NCI-H1694 treated with DMSO at 0.1 percent for 48 hours (cell line): ENCODE data around the gene CCDC27.
A peak's percentile ranks its signal among the peaks of the same experiment; 100 is the strongest.

ENCODE experiments used
- DNase-seq: peaks from one replicate; lab custom pipeline; 2025; lab: John Stamatoyannopoulos, UW

Gene CCDC27

GRCh38 chr1:3759796-3760195 is 7.5 kb downstream of the CCDC27 start:
- DNase-seq, result no peak

DNA sequence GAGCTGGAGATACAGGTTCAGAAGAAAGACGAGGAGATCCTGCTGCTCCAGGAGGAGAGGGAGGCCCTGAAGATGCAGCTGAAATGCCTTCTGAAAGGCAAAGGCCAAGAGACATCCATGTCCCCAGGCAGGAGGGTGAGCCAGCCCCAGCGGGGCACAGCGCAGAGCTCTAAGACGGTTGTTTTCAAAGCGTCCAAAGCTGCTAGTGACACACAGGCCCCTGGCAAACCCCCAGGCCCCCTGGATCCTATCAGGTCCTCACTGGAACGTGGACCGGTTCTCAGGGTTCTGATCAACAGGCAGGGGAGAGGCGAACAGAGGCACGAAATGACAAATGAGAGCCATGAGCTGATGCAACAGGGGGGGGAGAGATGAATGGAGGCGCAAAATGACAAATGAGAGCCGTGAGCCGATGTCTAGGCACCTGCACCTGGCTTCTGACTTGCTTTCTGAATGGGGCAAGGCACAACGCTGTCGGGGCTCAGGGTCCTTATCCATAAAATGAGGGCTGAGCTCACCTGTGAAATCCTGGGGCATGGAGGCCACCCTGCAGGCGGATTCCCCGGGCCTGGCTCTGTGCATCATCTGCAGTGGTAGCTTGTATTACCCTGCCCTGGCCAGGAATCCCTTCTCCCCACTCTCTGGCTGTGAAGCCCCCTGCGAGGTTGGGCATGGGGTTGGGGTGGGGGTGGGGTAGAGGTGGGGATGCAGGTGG is 9.2 kb downstream of the CCDC27 start:
- no peak for DNase-seq

GRCh38 chr1:3762151-3762872 is 10.1 kb downstream of the CCDC27 start:
- no peak for DNase-seq

- DNase-seq, result no peak
Observed at GRCh38 chr1:3762873-3763228, 10.6 kb downstream of the CCDC27 start.

GRCh38 chr1:3763351-3764125 is 11.3 kb downstream of the CCDC27 start:
- no peak for DNase-seq

DNA sequence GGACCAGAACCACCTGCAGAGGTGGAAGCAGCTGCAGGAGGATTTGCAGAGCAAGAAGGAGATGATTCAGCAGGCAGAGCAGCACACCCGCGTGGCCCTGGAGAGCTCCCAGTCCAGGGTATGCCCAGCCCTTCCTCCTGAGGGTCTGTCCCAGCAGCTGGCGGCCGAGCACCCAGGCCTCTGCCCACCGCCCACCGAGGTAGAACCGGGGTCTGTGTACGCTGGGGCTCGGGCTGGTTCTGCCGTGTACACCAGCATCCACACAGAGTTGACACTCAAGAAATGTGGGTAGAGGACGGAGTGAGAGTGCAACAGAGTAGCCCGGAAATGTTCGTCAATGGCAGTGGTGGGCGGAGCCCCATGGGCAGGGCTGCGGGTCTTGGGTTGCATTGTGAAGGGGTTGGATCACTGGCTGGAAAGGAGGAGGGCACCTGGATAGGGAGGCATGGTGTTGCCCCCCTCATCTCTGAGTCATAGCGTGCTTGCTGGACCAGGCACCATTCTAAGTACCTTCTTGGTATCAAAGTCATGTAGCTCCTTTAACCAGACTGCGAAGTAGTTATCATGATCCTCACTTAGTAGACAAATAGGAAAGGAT is 15.2 kb downstream of the CCDC27 start:
- DNase-seq, result no peak

- no peak for DNase-seq
Observed at GRCh38 chr1:3768811-3769390, 16.7 kb downstream of the CCDC27 start.

- no peak for DNase-seq
Observed at GRCh38 chr1:3770047-3770765, 18.0 kb downstream of the CCDC27 start.

- DNase-seq, result no peak
Observed at GRCh38 chr1:3771108-3772026, 19.1 kb downstream of the CCDC27 start.

DNA sequence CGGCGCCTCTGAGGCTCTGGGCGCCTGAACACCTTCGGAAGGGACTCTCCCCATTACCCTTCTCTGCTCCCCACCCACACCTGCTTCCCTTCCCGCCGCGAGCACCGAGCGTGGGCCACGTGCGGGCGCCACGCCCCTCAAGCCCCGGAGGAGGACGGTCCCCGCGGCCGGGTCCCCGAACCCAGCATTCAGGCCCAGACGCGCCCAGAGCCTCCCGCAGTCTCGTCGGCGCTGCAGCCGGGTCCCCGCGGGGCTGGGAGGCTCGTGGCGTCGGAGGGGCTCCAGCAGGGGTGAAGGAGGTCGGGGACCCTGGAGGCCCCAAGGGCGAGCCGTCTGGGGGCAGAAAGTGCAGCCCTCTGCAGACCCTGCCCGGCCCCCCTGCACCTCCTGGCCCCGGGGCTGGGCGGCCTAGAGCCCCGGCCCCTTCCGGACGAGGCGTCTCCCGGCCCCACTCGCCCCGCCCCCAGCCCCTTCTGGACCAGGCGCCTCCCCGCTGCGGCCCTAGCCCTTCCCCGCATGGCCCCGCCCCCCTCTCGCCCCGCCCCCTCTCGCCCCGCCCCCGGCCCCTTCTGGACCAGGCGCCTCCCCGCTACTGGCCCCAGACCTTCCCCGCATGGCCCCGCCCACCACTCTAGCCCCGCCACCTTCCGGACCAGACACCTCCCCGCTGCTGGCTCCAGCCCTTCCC is 19.9 kb downstream of the CCDC27 start:
- DNase-seq, result no peak

DNA sequence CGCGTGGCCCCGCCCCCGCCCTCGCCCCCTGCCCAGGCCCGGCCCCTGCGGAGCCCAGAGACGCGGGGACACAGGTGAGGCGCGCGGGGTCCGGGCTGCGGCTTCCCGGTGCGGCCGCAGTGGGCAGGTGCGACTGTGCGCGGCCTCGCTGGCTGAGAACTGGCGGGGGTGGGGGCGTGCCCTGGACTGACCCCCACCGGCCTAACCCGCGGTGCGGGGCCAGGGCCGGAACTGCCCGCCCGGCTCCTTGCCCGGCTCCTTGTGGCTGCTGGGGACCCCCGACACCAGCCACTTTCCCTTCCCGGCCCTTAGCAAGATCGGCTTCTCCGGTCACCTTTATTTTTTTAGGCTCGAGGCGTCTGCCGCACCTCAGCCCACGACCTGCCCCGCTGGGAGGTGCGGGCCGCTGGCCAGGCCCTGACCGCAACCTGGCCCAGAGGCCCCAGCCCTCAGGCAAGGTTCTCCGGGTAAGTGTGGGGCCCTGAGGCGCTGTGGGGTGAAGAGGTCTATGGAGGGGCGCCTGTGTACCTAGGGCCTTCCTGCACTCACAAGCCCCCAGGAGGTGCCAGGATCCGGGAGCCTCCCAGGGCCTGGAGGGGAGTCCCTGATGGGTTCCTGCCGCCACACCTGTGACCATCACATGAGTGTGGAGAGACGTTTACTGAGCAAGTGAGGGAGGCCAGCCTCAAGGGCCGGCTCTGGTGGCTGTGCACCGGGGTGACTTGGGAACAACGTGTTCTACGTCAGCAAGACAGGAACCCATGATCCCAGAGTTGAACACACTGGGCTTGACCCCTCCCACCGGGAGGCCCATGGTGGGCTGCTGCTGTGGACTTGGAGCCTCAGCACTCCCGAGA is 20.7 kb downstream of the CCDC27 start, which contains the start of gene SMIM1:
SMIM1 (plus strand) TSS at position 35 of the 857 bp plus-strand sequence. CDS start 2,625 bp downstream, outside the sequence.
- DNase-seq, result no peak

DNA sequence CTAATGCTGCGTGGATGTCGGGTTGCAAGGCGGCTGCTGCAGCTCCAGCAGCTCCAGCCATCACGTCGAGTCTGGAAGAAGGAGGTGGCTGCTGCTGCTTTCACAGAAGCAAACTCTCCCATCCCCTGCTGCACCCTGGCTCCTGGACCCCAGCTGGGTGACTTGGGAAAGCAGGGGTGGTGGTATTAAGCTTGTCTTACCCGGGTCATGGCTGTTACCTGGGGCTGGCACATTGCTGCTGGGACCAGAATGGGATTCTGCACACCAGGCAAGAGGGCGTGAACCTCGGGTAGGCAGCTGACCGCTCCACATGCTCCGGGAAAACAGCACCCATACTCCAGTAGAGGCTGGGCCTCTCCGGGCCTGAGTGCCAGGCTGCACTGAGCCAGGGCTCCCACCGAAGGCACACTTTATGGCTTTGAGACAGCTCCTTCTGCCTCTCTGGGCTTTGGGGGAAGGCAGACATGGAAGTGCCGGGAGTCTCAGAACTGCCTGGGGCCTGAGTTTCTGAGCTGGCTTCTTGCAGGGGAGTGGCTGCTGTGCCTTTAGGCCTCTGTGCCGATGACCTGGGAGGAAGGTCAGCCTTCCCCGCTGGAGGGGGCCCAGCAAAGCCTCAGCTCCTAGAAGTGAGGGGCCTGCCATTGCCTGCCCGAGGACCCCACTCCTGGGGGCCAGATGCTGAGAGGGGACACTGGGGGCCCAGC is 21.5 kb downstream of the CCDC27 start:
- DNase-seq, result no peak

DNA sequence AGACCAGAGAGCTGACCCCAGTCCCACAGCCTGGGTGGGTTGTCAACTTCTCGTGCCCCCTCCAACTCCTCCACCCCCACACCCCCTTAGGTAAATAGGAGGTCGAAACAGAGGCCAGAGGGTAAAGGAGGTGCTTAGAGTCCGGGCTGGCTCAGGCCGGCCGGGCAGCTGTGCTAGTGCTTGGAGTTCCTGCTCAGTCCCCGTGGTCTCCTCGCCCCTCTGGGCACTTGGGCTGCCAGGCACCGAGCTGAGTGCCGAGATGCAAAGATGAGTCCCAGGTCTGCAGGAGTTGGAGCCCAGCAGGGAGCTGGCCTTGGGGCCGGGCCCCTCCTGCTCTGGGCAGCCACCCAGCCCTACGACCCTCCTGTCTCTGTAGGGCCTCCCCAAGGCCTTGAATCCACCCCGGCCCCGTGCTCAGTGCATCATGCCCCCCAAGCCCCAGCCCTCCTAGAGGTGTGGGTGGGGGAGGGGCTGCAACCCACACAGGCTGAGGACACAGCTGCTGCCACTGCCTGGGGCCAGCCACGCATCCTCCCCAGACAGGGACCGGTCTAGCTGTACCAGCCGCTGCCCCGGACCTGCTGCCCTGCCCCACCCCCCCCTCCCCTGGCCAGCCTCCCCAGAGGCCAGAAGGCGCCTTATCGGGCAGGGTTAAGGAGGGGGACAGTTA is 22.2 kb downstream of the CCDC27 start:
- DNase-seq, result no peak

GRCh38 chr1:3774946-3775489 is 22.8 kb downstream of the CCDC27 start:
- DNase-seq, result no peak

DNA sequence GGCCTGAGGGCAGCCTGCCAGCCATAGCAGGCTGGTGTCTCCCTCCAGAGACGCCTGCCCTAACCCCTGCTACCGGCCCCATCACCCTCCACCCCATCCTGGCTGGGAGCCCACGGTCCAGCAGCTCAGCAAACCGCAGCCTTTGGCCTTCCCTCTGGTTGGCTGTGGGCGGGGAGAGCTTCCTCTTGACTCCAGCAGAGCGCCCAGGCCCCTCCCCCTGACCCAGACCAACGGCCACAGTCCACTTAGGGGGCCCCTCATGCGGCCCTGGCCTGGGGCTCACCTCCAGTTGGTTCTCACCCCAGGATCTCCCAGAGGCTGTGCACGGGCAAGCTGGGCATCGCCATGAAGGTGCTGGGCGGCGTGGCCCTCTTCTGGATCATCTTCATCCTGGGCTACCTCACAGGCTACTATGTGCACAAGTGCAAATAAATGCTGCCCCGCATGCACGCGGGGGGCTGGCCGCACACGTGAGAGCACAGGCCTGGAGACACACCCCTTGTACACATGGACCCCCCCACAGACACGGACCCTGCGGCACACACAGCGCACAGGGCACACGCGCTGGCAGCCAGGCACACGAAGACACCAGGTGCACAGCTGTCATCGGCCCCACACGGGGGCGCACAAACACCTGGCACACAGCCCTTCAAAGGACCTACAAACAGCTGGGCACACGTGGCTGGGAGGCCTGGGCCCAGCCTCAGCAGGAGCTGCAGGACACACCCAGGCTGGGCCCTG is 23.4 kb downstream of the CCDC27 start:
- DNase-seq, result peak; percentile 40

DNA sequence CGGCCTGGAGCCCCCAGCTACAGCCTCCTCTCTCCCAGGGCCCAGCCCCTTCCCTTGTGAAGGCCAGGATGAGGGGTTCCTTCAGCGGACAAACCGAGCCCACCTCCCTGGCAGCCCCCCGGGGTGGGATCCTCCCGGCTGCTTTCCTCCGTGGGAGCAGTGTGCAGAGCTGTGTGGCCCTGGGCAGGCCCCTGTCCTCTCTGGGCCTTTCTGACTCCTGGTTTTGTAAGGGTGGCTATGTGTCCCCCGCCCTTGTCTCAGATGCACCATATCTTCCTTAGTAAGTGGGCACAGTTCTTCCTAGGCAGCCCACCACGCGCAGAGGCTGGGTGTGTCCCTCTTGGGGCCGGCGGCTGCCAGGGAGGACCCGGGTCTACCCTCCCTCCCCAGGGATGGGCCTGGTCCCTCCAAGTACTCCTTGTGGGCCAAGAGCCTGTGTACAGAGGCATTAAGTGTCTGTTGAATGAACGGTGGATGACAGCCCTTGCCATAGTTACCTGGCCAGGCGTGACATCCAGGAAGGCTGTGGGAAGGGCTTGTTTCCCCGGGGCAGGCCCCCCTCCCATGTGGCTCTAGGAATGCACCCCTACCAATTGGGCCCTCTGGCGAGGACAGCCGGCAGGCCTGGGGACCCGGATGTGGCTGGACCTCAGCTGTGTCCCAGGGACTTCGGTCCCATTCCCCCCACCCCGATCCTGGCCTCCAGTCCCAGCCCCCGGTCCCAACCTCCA is 24.1 kb downstream of the CCDC27 start:
- no peak for DNase-seq
